Transverse colon (tissue), 4 donors: ENCODE data around the gene KIF16B.
"Not testable (repeated sequence)": the region's sequence is repeated elsewhere in the genome, so short reads cannot be mapped to it uniquely, and the experiment has no call there.

ENCODE experiments used
- CTCF ChIP-seq, 5 experiments: fragments of 200-600 bp in 3 of 5; fragments of 450-650 bp in 2 of 5; sonication (generic) in 3 of 5; IDR thresholded peaks; 1 replicate in 2 of 5; 2 replicates in 3 of 5; pipeline ENCODE4 v1.5.1; 2016 to 2017; ENCODE audit warnings: antibody characterized with exemption in 5 of 5, inconsistent platforms in 3 of 5, mild to moderate bottlenecking in 2 of 5, moderate library complexity in 1 of 5
- POLR2AphosphoS5 ChIP-seq, 3 donors: sonication (generic); formaldehyde crosslinking; IDR thresholded peaks; one replicate each; pipeline ENCODE4 v1.6.1; 2016; ENCODE audit warnings: antibody characterized with exemption in 3 of 3

DNA sequence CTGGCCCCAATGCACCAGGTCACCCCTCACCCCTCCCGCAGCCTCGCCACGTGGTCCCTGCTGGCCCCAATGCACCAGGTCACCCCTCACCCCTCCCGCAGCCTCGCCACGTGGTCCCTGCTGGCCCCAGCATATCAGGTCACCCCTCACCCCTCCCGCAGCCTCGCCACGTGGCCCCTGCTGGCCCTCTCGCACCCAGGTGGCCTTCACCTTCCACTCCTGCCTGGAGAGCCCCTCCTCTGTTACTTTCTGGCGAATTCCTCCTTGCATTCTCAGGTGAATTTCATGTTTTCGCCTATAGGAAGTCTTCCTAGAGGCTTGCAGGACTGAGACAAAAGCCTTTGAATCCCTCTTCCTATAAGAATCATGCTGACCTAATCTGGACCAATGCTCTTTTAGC is 313.1 kb downstream of the KIF16B start:
- TF ChIP-seq CTCF, POLR2AphosphoS5 (IDR thresholded peaks at IDR 0.05): not testable (repeated sequence)
